Activated naive CD8-positive, alpha-beta T cell (primary cell): ENCODE measurements around the gene NOP9.
"Not testable (repeated sequence)": the region's sequence is repeated elsewhere in the genome, so short reads cannot be mapped to it uniquely, and the experiment has no call there.

ENCODE experiments used
- H3K27ac Mint-ChIP-seq: one replicate; pipeline ENCODE4 v1.8.0; 2021; ENCODE audit warnings: mixed read lengths
- H3K27me3 Mint-ChIP-seq: one replicate; pipeline ENCODE4 v1.8.0; 2021; ENCODE audit warnings: mixed read lengths
- H3K36me3 Mint-ChIP-seq: one replicate; pipeline ENCODE4 v1.8.0; 2021; ENCODE audit warnings: mixed read lengths
- H3K4me1 Mint-ChIP-seq: one replicate; pipeline ENCODE4 v1.8.0; 2021; ENCODE audit warnings: low read depth, mixed read lengths
- H3K4me3 Mint-ChIP-seq: one replicate; pipeline ENCODE4 v1.8.0; 2021; ENCODE audit warnings: mild to moderate bottlenecking, mixed read lengths
- H3K9me3 Mint-ChIP-seq: one replicate; pipeline ENCODE4 v1.8.0; 2021; ENCODE audit warnings: low read depth, mixed read lengths

NOP9 gene

GRCh38 chr14:24316597-24316950 lies 16.9 kb downstream of the NOP9 start:
- H3K9me3 Mint-ChIP-seq, result no peaks in the 10 kb centered on the region
- H3K27ac Mint-ChIP-seq, result no peak overlapping the region
- no peaks in the 10 kb centered on the region for H3K36me3 Mint-ChIP-seq
- no peaks in the 10 kb centered on the region for H3K27me3 Mint-ChIP-seq
- H3K4me1 Mint-ChIP-seq, result peaks cover 47% of the 10 kb centered on the region
- no peak overlapping the region for H3K4me3 Mint-ChIP-seq

GRCh38 chr14:24317141-24317928 lies 17.7 kb downstream of the NOP9 start:
- no peak overlapping the region for H3K4me3 Mint-ChIP-seq
- no peaks in the 10 kb centered on the region for H3K36me3 Mint-ChIP-seq
- H3K27ac Mint-ChIP-seq, result no peak overlapping the region
- peaks cover 39% of the 10 kb centered on the region for H3K4me1 Mint-ChIP-seq
- H3K9me3 Mint-ChIP-seq, result no peaks in the 10 kb centered on the region
- no peaks in the 10 kb centered on the region for H3K27me3 Mint-ChIP-seq

GRCh38 chr14:24321212-24321975 lies 21.7 kb downstream of the NOP9 start:
- Mint-ChIP-seq H3K27me3 (no peaks in the 10 kb centered on the region), H3K27ac (no peak overlapping the region), H3K36me3 (no peaks in the 10 kb centered on the region), H3K9me3 (no peaks in the 10 kb centered on the region), H3K4me1 (peaks cover 9% of the 10 kb centered on the region), H3K4me3 (no peak overlapping the region)

GRCh38 chr14:24322672-24323071 lies 23.0 kb downstream of the NOP9 start:
- Mint-ChIP-seq H3K36me3 (no peaks in the 10 kb centered on the region), H3K4me3 (no peak overlapping the region), H3K27ac (no peak overlapping the region)

GRCh38 chr14:24323341-24323740 lies 23.7 kb downstream of the NOP9 start:
- H3K27ac Mint-ChIP-seq, result no peak overlapping the region

More at GRCh38 chr14:24322672-24323071, 23.0 kb downstream of the NOP9 start:
- H3K4me1 Mint-ChIP-seq, result peaks cover 9% of the 10 kb centered on the region
- no peaks in the 10 kb centered on the region for H3K9me3 Mint-ChIP-seq
- no peaks in the 10 kb centered on the region for H3K27me3 Mint-ChIP-seq

GRCh38 chr14:24324024-24324423 lies 24.4 kb downstream of the NOP9 start:
- H3K36me3 Mint-ChIP-seq, result no peaks in the 10 kb centered on the region
- H3K4me1 Mint-ChIP-seq, result peaks cover 10% of the 10 kb centered on the region
- no peaks in the 10 kb centered on the region for H3K9me3 Mint-ChIP-seq
- H3K4me3 Mint-ChIP-seq, result no peak overlapping the region
- no peak overlapping the region for H3K27ac Mint-ChIP-seq
- H3K27me3 Mint-ChIP-seq, result no peaks in the 10 kb centered on the region

More at GRCh38 chr14:24323341-24323740, 23.7 kb downstream of the NOP9 start:
- Mint-ChIP-seq H3K9me3 (no peaks in the 10 kb centered on the region), H3K4me3 (no peak overlapping the region), H3K4me1 (peaks cover 9% of the 10 kb centered on the region), H3K36me3 (no peaks in the 10 kb centered on the region), H3K27me3 (no peaks in the 10 kb centered on the region)

- Mint-ChIP-seq H3K4me1 (peaks cover 12% of the 10 kb centered on the region), H3K27me3 (peaks cover under 1% of the 10 kb centered on the region), H3K4me3 (no peak overlapping the region), H3K36me3 (no peaks in the 10 kb centered on the region), H3K27ac (no peak overlapping the region), H3K9me3 (no peaks in the 10 kb centered on the region)
Observed at GRCh38 chr14:24325041-24325530, 25.4 kb downstream of the NOP9 start.

- Mint-ChIP-seq H3K27ac (no peak overlapping the region), H3K36me3 (no peaks in the 10 kb centered on the region), H3K9me3 (no peaks in the 10 kb centered on the region), H3K27me3 (peaks cover 1% of the 10 kb centered on the region), H3K4me3 (no peak overlapping the region), H3K4me1 (peaks cover 16% of the 10 kb centered on the region)
Observed at GRCh38 chr14:24325963-24326362, 26.3 kb downstream of the NOP9 start.

- Mint-ChIP-seq H3K27me3 (peaks cover 5% of the 10 kb centered on the region), H3K9me3 (no peaks in the 10 kb centered on the region), H3K4me1 (peaks cover 23% of the 10 kb centered on the region), H3K4me3 (no peak overlapping the region), H3K36me3 (no peaks in the 10 kb centered on the region), H3K27ac (no peak overlapping the region)
Observed at GRCh38 chr14:24327303-24327702, 27.7 kb downstream of the NOP9 start.

GRCh38 chr14:24327914-24328313 lies 28.3 kb downstream of the NOP9 start:
- H3K4me1 Mint-ChIP-seq, result peaks cover 28% of the 10 kb centered on the region
- H3K36me3 Mint-ChIP-seq, H3K9me3 Mint-ChIP-seq, H3K27me3 Mint-ChIP-seq, H3K4me3 Mint-ChIP-seq, H3K27ac Mint-ChIP-seq: not testable (repeated sequence)

- H3K4me1 Mint-ChIP-seq, result peaks cover 39% of the 10 kb centered on the region
- H3K4me3 Mint-ChIP-seq, result no peak overlapping the region
- no peaks in the 10 kb centered on the region for H3K36me3 Mint-ChIP-seq
- H3K9me3 Mint-ChIP-seq, result no peaks in the 10 kb centered on the region
- peaks cover 6% of the 10 kb centered on the region for H3K27me3 Mint-ChIP-seq
- no peak overlapping the region for H3K27ac Mint-ChIP-seq
Observed at GRCh38 chr14:24329073-24329663, 29.5 kb downstream of the NOP9 start.

GRCh38 chr14:24329736-24330135 lies 30.1 kb downstream of the NOP9 start:
- peaks cover 41% of the 10 kb centered on the region for H3K4me1 Mint-ChIP-seq
- no peaks in the 10 kb centered on the region for H3K9me3 Mint-ChIP-seq
- no peak overlapping the region for H3K27ac Mint-ChIP-seq
- no peak overlapping the region for H3K4me3 Mint-ChIP-seq
- H3K36me3 Mint-ChIP-seq, result no peaks in the 10 kb centered on the region
- peaks cover 6% of the 10 kb centered on the region for H3K27me3 Mint-ChIP-seq

GRCh38 chr14:24330973-24331674 lies 31.5 kb downstream of the NOP9 start:
- H3K4me3 Mint-ChIP-seq, result no peak overlapping the region
- no peaks in the 10 kb centered on the region for H3K9me3 Mint-ChIP-seq
- peaks cover 47% of the 10 kb centered on the region for H3K4me1 Mint-ChIP-seq
- H3K27ac Mint-ChIP-seq, result no peak overlapping the region
- peaks cover 1% of the 10 kb centered on the region for H3K36me3 Mint-ChIP-seq
- peaks cover 8% of the 10 kb centered on the region for H3K27me3 Mint-ChIP-seq

GRCh38 chr14:24331731-24332267 lies 32.1 kb downstream of the NOP9 start:
- Mint-ChIP-seq H3K4me1 (peaks cover 49% of the 10 kb centered on the region), H3K27me3 (peaks cover 8% of the 10 kb centered on the region), H3K4me3 (peak overlapping the region; percentile 92), H3K36me3 (peaks cover 2% of the 10 kb centered on the region), H3K9me3 (no peaks in the 10 kb centered on the region), H3K27ac (peak overlapping the region; percentile 82)
